Body of pancreas (tissue), 4 donors: Measurements from ENCODE around the gene ADAMTS2.

ENCODE experiments used
- CTCF ChIP-seq, 7 experiments: fragments of 450-650 bp in 4 of 7; fragments of 200-600 bp in 3 of 7; sonication (generic) in 3 of 7; IDR thresholded peaks; one replicate each; pipeline ENCODE4 v1.5.1; 2016 to 2019; ENCODE audit warnings: antibody characterized with exemption in 7 of 7
- POLR2A ChIP-seq, 3 donors: fragments of 450-650 bp; IDR thresholded peaks; one replicate each; pipeline ENCODE4 v1.6.1; 2016; ENCODE audit warnings: antibody characterized with exemption in 3 of 3, mild to moderate bottlenecking in 2 of 3

GRCh38 chr5:179348843-179349242, 3.6 kb upstream of the ADAMTS2 start:
- TF ChIP-seq CTCF (IDR thresholded peaks at IDR 0.05): no peak
- no peak for TF ChIP-seq POLR2A (IDR thresholded peaks at IDR 0.05)
